ENCODE measurements around the gene PLOD1. TPM values are rescaled to one million over a fixed set of nuclear protein-coding genes. Genes with fewer than 3 reads are reported as not detected.

Gene PLOD1
- total RNA-seq, 1 experiment from 2014 or later, result 94.8 TPM

DNA sequence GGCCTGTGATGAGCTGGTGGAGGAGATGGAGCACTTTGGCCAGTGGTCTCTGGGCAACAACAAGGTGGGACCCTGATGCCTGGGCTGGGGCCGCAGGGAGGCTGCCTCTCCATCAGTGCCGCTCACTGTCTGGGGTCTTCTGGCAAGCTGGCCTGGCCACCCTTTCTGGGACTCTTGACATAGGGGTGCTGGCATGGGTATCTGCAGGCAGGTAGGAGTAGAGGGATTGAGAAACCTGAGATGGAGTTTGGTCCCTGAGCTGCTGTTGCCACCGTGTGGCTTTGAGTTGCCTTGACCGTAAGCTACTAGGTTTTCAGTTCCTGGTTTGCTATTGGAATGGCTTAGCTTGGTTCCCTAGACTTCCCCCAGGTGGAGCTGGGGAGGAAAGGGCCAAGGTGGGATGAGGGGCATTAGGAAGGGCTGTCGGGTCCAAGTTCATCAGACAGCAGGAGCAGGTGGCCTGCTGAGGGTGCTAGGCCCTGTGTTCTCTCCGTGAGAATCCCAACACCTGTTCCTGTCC lies 32.6 kb downstream of the PLOD1 start:
- BruUV-seq (replicated peaks), result no TSS peak
- no peaks in the 10 kb centered on the region for H3K9me3 ChIP-seq (ENCODE audit: low read depth, low read length, poor library complexity, severe bottlenecking)
- intact Hi-C loops (cut with micrococcal nuclease; ENCODE audit: unreplicated experiment), result loop anchor here (2.0 kb wide), 1 partner anchor 128 kb away; no protein-coding TSS in a partner anchor
- peaks cover 42% of the 10 kb centered on the region for H3K36me3 ChIP-seq (ENCODE audit: insufficient read depth, low read length, poor library complexity, severe bottlenecking)
- peak; percentile 52 for DNase-seq (ENCODE audit: low spot score)
- no peaks in the 10 kb centered on the region for H3K4me1 ChIP-seq (ENCODE audit: insufficient read depth, low read length, poor library complexity, severe bottlenecking)
- no peak overlapping the region for H3K27ac ChIP-seq (ENCODE audit: low read depth, low read length, poor library complexity, severe bottlenecking)
- no peak overlapping the region for H3K4me3 ChIP-seq (ENCODE audit: low read depth, low read length, poor library complexity, severe bottlenecking)
- no peaks in the 10 kb centered on the region for H3K27me3 ChIP-seq (replicated peaks; ENCODE audit: insufficient read depth, low read depth, low read length, poor library complexity)
- TF ChIP-seq, protein P1, sequence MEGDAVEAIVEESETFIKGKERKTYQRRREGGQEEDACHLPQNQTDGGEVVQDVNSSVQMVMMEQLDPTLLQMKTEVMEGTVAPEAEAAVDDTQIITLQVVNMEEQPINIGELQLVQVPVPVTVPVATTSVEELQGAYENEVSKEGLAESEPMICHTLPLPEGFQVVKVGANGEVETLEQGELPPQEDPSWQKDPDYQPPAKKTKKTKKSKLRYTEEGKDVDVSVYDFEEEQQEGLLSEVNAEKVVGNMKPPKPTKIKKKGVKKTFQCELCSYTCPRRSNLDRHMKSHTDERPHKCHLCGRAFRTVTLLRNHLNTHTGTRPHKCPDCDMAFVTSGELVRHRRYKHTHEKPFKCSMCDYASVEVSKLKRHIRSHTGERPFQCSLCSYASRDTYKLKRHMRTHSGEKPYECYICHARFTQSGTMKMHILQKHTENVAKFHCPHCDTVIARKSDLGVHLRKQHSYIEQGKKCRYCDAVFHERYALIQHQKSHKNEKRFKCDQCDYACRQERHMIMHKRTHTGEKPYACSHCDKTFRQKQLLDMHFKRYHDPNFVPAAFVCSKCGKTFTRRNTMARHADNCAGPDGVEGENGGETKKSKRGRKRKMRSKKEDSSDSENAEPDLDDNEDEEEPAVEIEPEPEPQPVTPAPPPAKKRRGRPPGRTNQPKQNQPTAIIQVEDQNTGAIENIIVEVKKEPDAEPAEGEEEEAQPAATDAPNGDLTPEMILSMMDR (conservative IDR thresholded peaks at IDR 0.05; ENCODE audit: low read depth, low read length), result peak; percentile 42
- no peak for TF ChIP-seq EZH2 (IDR thresholded peaks at IDR 0.05; ENCODE audit: borderline replicate concordance, low read depth, low read length, poor library complexity, severe bottlenecking)
- CTCF ChIA-PET, result interaction anchor here (0.5 to 1.6 kb wide), 5 partner anchors 9 to 422 kb away, joined by 3 to 8 read pairs (median 4); no protein-coding TSS in a partner anchor
- POLR2A ChIA-PET (ENCODE audit: low non-redundant PET), result no interaction called here

DNA sequence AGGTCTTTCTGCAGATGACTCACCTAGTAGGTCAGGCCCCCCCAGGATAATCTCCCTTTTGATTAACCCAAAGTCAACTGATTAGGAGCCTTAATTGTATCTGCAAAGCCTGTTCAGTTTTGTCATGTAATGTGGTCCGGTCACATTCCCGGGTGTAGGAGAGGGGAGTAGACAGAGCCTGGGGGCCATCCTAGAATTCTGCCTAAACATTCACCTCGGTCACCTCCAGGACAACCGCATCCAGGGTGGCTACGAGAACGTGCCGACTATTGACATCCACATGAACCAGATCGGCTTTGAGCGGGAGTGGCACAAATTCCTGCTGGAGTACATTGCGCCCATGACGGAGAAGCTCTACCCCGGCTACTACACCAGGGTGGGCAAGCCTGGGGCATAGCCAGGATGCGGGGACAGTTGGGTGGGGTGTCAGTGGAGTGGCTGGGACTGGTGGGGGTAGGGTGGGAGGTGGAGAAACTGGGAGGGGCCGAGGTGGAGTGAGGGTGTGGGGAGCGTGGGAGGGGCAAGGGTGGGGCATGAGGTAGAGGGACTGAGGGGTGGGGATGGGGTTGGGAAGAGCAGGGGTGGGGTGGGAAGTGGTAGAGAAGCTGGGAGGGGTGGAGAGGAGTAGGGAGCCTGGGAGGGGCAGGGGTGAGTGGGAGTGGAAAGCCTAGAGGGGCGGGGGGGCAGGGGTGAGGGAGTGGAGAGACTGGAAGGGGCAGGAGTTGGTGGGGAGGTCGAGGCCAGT lies 36.1 kb downstream of the PLOD1 start:
- no peak overlapping the region for H3K27ac ChIP-seq (ENCODE audit: low read depth, low read length, poor library complexity, severe bottlenecking)
- no TSS peak for BruUV-seq (replicated peaks)
- H3K9me3 ChIP-seq (ENCODE audit: low read depth, low read length, poor library complexity, severe bottlenecking), result no peaks in the 10 kb centered on the region
- intact Hi-C loops (cut with micrococcal nuclease; ENCODE audit: unreplicated experiment), result no loop called here
- no peaks in the 10 kb centered on the region for H3K4me1 ChIP-seq (ENCODE audit: insufficient read depth, low read length, poor library complexity, severe bottlenecking)
- peaks cover 25% of the 10 kb centered on the region for H3K36me3 ChIP-seq (ENCODE audit: insufficient read depth, low read length, poor library complexity, severe bottlenecking)
- no peak for TF ChIP-seq EZH2 (IDR thresholded peaks at IDR 0.05; ENCODE audit: borderline replicate concordance, low read depth, low read length, poor library complexity, severe bottlenecking)
- TF ChIP-seq, protein P1 (conservative IDR thresholded peaks at IDR 0.05; ENCODE audit: low read depth, low read length), result no peak
- ChIA-PET CTCF (no interaction called here), POLR2A (ENCODE audit: low non-redundant PET) (interaction anchor here (0.5 kb wide), 1 partner anchor 55 kb away, joined by 3 read pairs; no protein-coding TSS in a partner anchor)
- no peak overlapping the region for H3K4me3 ChIP-seq (ENCODE audit: low read depth, low read length, poor library complexity, severe bottlenecking)
- H3K27me3 ChIP-seq (replicated peaks; ENCODE audit: insufficient read depth, low read depth, low read length, poor library complexity), result no peaks in the 10 kb centered on the region
- DNase-seq (ENCODE audit: low spot score), result no peak

DNA sequence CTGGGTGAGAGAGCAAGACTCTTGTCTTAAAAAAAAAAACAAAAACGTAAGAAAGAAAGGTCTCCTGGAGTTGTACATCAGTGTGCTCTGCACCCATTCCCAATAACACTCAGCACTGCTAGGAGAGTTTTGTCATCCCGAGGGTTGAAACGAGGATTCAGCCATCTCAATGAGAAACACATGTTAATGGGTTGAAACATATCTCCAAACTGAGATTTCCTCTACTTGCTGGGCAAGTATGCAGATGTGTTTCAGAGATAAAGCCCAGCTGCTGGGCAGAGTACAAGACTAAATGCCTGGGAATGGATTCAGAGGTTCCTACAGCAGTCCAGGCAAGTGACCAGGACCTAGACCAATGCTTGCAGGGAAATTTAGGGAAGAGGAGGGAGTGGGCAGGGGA lies 43.1 kb downstream of the PLOD1 start:
- DNase-seq (ENCODE audit: low spot score), result no peak

More for the DNA sequence above, 43.1 kb downstream of the PLOD1 start:
- no peak overlapping the region for H3K27ac ChIP-seq (ENCODE audit: low read depth, low read length, poor library complexity, severe bottlenecking)
- BruUV-seq (replicated peaks), result no TSS peak
- TF ChIP-seq, protein P1 (conservative IDR thresholded peaks at IDR 0.05; ENCODE audit: low read depth, low read length), result no peak
- TF ChIP-seq EZH2 (IDR thresholded peaks at IDR 0.05; ENCODE audit: borderline replicate concordance, low read depth, low read length, poor library complexity, severe bottlenecking), result no peak
- H3K36me3 ChIP-seq (ENCODE audit: insufficient read depth, low read length, poor library complexity, severe bottlenecking), result peaks cover 21% of the 10 kb centered on the region
- no peaks in the 10 kb centered on the region for H3K9me3 ChIP-seq (ENCODE audit: low read depth, low read length, poor library complexity, severe bottlenecking)
- no peaks in the 10 kb centered on the region for H3K27me3 ChIP-seq (replicated peaks; ENCODE audit: insufficient read depth, low read depth, low read length, poor library complexity)
- no peak overlapping the region for H3K4me3 ChIP-seq (ENCODE audit: low read depth, low read length, poor library complexity, severe bottlenecking)
- POLR2A ChIA-PET (ENCODE audit: low non-redundant PET), result no interaction called here
- H3K4me1 ChIP-seq (ENCODE audit: insufficient read depth, low read length, poor library complexity, severe bottlenecking), result peaks cover 11% of the 10 kb centered on the region
- CTCF ChIA-PET, result no interaction called here
- intact Hi-C loops (cut with micrococcal nuclease; ENCODE audit: unreplicated experiment), result no loop called here

All from A673 (cell line).